SK-N-MC (cell line): ENCODE data around the gene CD52.
A peak's percentile ranks its signal among the peaks of the same experiment; 100 is the strongest.

Experiments
- DNase-seq: peaks from one replicate; pipeline ENCODE4 v3.0.0-alpha.2; 2011; ENCODE audit warnings: low read depth, low spot score
- H3K27ac ChIP-seq: fragments of 200-600 bp; sonication (generic); 2 replicates; pipeline ENCODE4 v1.5.1; 2016; ENCODE audit warnings: mixed run types
- H3K36me3 ChIP-seq: fragments of 200-600 bp; sonication (generic); 2 replicates; pipeline ENCODE4 v1.6.1; 2017; ENCODE audit warnings: antibody characterized with exemption, low read length, mixed read lengths; ENCODE audit not compliant: insufficient read depth
- H3K4me3 ChIP-seq: fragments of 200-600 bp; sonication (generic); 2 replicates; pipeline ENCODE4 v1.5.1; 2016
- H3K9ac ChIP-seq: fragments of 200-600 bp; sonication (generic); 2 replicates; pipeline ENCODE4 v1.8.0; 2017; ENCODE audit warnings: mixed run types, mixed read lengths; ENCODE audit not compliant: insufficient read length
- H3K9me3 ChIP-seq: fragments of 200-600 bp; sonication (generic); 2 replicates; pipeline ENCODE4 v1.6.1; 2017; ENCODE audit warnings: low read depth, mild to moderate bottlenecking, antibody characterized with exemption, low read length, moderate library complexity, mixed read lengths
- EZH2 ChIP-seq: fragments of 200-600 bp; sonication (generic); IDR thresholded peaks from one replicate; pipeline ENCODE4 v1.6.1; 2017; ENCODE audit warnings: antibody characterized with exemption
- FOXP2 ChIP-seq: optimal IDR thresholded peaks from 2 replicates; pipeline ENCODE3; 2011; ENCODE audit warnings: mild to moderate bottlenecking, moderate library complexity; ENCODE audit not compliant: insufficient read depth; ENCODE audit errors: extremely low read length, control extremely low read depth
- POLR2AphosphoS5 ChIP-seq: IDR thresholded peaks from 2 replicates; pipeline ENCODE4 v1.6.1; 2012; ENCODE audit warnings: mild to moderate bottlenecking, low read depth, low read length, borderline replicate concordance

Gene CD52

GRCh38 chr1:26277719-26278118, 40.0 kb upstream of the CD52 start:
- Histone ChIP-seq H3K36me3 (peaks cover 47% of the 10 kb centered on the region), H3K4me3 (no peak overlapping the region), H3K27ac (no peak overlapping the region), H3K9me3 (no peaks in the 10 kb centered on the region), H3K9ac (no peak overlapping the region)
- DNase-seq = no peak
- TF ChIP-seq EZH2 = no peak
- TF ChIP-seq FOXP2 = no peak
- TF ChIP-seq POLR2AphosphoS5 = no peak

DNA sequence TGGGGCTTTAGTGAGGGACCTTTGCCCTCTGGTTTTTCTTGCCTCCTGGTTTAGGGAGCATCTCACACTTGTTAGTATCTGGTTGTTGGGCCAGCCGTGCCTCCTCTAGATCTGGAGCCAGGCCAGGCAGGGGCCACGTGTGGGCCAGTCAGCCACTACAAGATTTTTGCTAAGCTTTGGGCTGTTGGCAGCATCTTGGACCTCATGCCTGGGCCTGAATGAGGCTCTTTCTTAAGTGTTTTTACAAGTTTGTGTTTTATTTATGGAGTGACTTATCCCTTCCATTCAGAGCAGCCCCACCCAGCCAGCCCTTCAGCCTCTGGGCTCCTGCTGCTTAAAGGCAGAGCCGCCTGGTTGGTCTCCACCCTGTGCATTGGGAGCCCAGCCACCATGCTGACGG, 39.5 kb upstream of the CD52 start:
- Histone ChIP-seq H3K4me3 (no peak overlapping the region), H3K9ac (no peak overlapping the region), H3K27ac (no peak overlapping the region), H3K36me3 (peaks cover 42% of the 10 kb centered on the region), H3K9me3 (no peaks in the 10 kb centered on the region)
- DNase-seq = no peak
- TF ChIP-seq EZH2 = no peak
- TF ChIP-seq POLR2AphosphoS5 = no peak
- no peak for TF ChIP-seq FOXP2

DNA sequence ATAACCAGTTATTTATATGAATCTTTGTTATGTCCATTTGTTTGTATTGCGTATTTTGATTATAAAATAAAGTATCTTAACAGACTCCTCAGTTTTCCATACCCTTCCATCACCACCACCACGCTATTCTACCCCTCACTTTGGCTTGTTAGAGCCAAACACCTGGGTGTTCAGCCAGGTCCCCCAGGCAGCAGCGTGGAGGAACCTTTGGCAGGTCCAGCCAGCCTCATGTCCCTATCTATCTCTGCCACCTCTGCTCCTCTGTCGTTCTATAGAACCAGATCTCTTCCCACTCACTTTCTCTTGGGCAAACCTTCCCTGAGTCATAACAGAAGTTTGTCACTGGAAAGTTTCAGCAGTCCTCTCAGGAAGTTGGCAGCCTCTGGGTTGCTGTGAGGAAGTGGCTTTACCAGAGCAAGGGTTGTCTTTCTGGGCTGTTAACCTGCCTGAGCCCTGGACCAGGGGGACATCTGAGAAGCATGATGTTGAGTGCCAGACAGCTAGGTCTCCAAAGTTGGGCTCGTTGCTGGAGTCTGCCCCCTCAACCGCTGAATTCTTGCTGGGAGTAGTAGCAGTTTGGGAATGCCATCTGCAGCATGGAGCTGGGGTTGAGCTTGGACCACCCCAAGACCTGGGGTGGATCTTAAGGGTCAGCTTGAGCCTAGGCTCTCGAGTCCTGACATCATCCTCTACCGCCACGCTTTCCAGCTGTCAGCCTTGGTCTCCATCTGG, 38.9 kb upstream of the CD52 start:
- peak overlapping the region; percentile 97 for H3K4me3 ChIP-seq
- DNase-seq = no peak
- H3K27ac ChIP-seq = 0 out of 2 replicates have a peak overlapping the region, but pooled peaks have one; percentile 44
- no peaks in the 10 kb centered on the region for H3K9me3 ChIP-seq
- H3K9ac ChIP-seq = peak overlapping the region; percentile 76
- H3K36me3 ChIP-seq = peaks cover 42% of the 10 kb centered on the region
- TF ChIP-seq POLR2AphosphoS5 = no peak
- TF ChIP-seq FOXP2 = no peak
- TF ChIP-seq EZH2 = no peak

DNA sequence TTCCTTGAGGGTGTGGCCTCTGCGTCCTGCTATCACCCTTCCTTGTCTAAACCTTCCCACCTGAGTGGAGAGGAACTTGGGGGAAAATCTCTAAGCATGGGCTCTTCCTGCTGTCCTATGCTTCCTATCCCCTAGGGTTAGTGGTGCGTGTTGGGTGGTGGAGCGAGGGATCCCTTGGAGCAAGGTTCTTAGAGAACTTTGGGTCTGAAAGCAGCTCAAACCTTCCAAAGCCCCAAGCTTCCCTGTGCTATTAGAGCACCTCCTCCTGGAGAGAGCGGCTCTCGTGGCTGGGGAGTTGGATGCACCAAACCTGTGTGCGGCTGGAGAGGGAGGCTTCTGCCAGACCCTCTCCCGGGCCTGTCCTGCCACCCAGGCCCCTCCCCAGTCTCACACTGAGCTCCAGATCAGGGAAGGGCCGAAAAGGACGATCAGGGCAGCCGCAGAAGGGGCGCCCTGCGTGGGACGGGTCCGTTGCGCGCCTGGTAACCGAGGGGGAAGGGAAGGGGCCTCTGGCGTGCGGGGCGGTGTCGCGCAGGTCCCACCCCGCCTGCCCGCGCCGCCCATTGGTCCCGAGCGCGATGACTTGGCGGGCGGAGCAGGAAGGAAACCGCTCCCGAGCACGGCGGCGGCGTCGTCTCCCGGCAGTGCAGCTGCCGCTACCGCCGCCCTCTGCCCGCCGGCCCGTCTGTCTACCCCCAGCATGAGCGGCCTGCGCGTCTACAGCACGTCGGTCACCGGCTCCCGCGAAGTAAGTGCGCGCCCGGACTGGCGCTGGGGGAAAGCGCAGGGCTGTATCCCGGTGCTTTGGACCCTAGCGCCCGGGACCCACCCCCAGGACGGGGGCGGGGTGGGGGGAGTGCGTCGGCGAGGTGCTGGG, 38.1 kb upstream of the CD52 start, which contains the start of gene SH3BGRL3:
TSS of gene SH3BGRL3 (plus strand) at position 631 of the 877 bp plus-strand sequence. CDS start at position 701, 70 bp downstream.
- no peak for TF ChIP-seq EZH2
- TF ChIP-seq POLR2AphosphoS5 = peak; percentile 83
- Histone ChIP-seq H3K4me3 (peak within 1 kb of the TSS; percentile 97), H3K27ac (peak within 1 kb of the TSS; percentile 44; the same call in 1 of the 2 replicates), H3K9me3 (no peaks in the 10 kb centered on the region), H3K9ac (peak within 1 kb of the TSS; percentile 76), H3K36me3 (peaks cover 35% of the 10 kb centered on the region)
- no peak for DNase-seq

- H3K27ac ChIP-seq = no peak overlapping the region
- peak overlapping the region; percentile 97 for H3K4me3 ChIP-seq
- H3K36me3 ChIP-seq = peaks cover 31% of the 10 kb centered on the region
- TF ChIP-seq EZH2 (no peak), POLR2AphosphoS5 (no peak), FOXP2 (no peak)
- H3K9ac ChIP-seq = peak overlapping the region; percentile 76
- no peaks in the 10 kb centered on the region for H3K9me3 ChIP-seq
- no peak for DNase-seq
Measured at GRCh38 chr1:26280333-26281042, 37.3 kb upstream of the CD52 start.

GRCh38 chr1:26281091-26281958, 36.4 kb upstream of the CD52 start:
- H3K4me3 ChIP-seq = no peak overlapping the region
- no peak overlapping the region for H3K27ac ChIP-seq
- no peak overlapping the region for H3K9ac ChIP-seq
- H3K9me3 ChIP-seq = no peaks in the 10 kb centered on the region
- peaks cover 24% of the 10 kb centered on the region for H3K36me3 ChIP-seq
- TF ChIP-seq FOXP2 = no peak
- no peak for TF ChIP-seq EZH2
- 0 out of 2 replicates have a peak, but pooled peaks have one; percentile 37 for TF ChIP-seq POLR2AphosphoS5
- no peak for DNase-seq

DNA sequence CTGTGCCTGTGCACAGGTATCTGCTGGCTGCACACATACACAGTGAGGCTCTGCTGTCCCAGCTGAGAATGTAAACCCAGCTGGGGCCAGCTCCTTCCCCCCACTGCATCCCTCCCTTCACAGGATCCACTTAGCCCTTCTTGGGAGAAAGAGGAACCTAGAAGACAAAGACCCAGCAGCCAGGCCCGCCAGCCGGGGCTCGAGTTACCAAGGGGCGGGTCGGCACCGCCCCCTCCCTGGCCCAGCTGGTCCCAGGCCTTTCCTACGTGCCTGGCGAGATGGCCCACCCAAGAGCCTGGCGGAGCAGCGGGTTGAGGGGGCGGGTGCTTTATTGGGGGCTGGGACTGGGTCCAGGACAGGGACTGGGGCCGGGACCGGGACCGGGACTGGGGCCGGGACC, 35.8 kb upstream of the CD52 start:
- TF ChIP-seq FOXP2 (no peak), POLR2AphosphoS5 (0 out of 2 replicates have a peak, but pooled peaks have one; percentile 7), EZH2 (no peak)
- no peak overlapping the region for H3K9ac ChIP-seq
- no peak overlapping the region for H3K27ac ChIP-seq
- H3K4me3 ChIP-seq = no peak overlapping the region
- no peak for DNase-seq
- H3K9me3 ChIP-seq = no peaks in the 10 kb centered on the region
- peaks cover 18% of the 10 kb centered on the region for H3K36me3 ChIP-seq
